H9 (cell line): ENCODE data around the gene ODC1. TPM values are rescaled to one million over a fixed set of nuclear protein-coding genes. Genes with fewer than 3 reads are reported as not detected.
A peak's percentile ranks its signal among the peaks of the same experiment; 100 is the strongest.

Source experiments
- DNase-seq: peaks from one replicate; pipeline ENCODE4 v3.0.0-alpha.2; 2017
- H2AFZ ChIP-seq: one replicate; pipeline ENCODE4 v1.6.1; 2013; ENCODE audit warnings: mild to moderate bottlenecking, low read length, control low read depth, moderate library complexity
- H2AK5ac ChIP-seq: 2 replicates; pipeline ENCODE4 v1.6.1; 2013; ENCODE audit warnings: low read length, control low read depth, mixed read lengths; ENCODE audit not compliant: insufficient read length
- H2BK120ac ChIP-seq: one replicate; pipeline ENCODE4 v1.6.1; 2013; ENCODE audit warnings: low read depth, mild to moderate bottlenecking, low read length, control low read depth, inconsistent platforms; ENCODE audit not compliant: poor library complexity, severe bottlenecking
- H2BK12ac ChIP-seq: 2 replicates; pipeline ENCODE4 v1.6.1; 2013; ENCODE audit warnings: low read length, control low read depth, mixed read lengths, low read depth; ENCODE audit not compliant: insufficient read length
- H2BK15ac ChIP-seq: 2 replicates; pipeline ENCODE4 v1.6.1; 2013; ENCODE audit warnings: low read depth, low read length, control low read depth
- H2BK20ac ChIP-seq: one replicate; pipeline ENCODE4 v1.6.1; 2013; ENCODE audit warnings: low read depth, mild to moderate bottlenecking, low read length, control low read depth, inconsistent platforms; ENCODE audit not compliant: poor library complexity, severe bottlenecking
- H2BK5ac ChIP-seq: 2 replicates; pipeline ENCODE4 v1.6.1; 2013; ENCODE audit warnings: low read length, control low read depth, mixed read lengths; ENCODE audit not compliant: insufficient read length
- H3K14ac ChIP-seq: 2 replicates; pipeline ENCODE4 v1.6.1; 2013; ENCODE audit warnings: low read length, control low read depth; ENCODE audit not compliant: insufficient read depth
- H3K18ac ChIP-seq: 2 replicates; pipeline ENCODE4 v1.6.1; 2013; ENCODE audit warnings: low read depth, mild to moderate bottlenecking, mixed read lengths, low read length, control low read depth; ENCODE audit not compliant: insufficient read length
- H3K23ac ChIP-seq: 2 replicates; pipeline ENCODE4 v1.6.1; 2013; ENCODE audit warnings: low read length, control low read depth, mixed read lengths, low read depth; ENCODE audit not compliant: insufficient read length
- H3K23me2 ChIP-seq: 2 replicates; pipeline ENCODE4 v1.6.1; 2013; ENCODE audit warnings: low read depth, mild to moderate bottlenecking, mixed read lengths, low read length, control low read depth; ENCODE audit not compliant: insufficient read length, poor library complexity, severe bottlenecking
- H3K27ac ChIP-seq: 2 replicates; pipeline ENCODE4 v1.5.1; 2013; ENCODE audit warnings: low read length, control low read depth, mixed read lengths, low read depth; ENCODE audit not compliant: insufficient read length
- H3K27me3 ChIP-seq: 2 replicates; pipeline ENCODE4 v1.6.1; 2013; ENCODE audit warnings: low read length, control low read depth, inconsistent platforms; ENCODE audit not compliant: insufficient read depth
- H3K4ac ChIP-seq: 2 replicates; pipeline ENCODE4 v1.6.1; 2013; ENCODE audit warnings: low read depth, mild to moderate bottlenecking, control low read depth, inconsistent platforms, low read length, moderate library complexity
- H3K4me1 ChIP-seq: 2 replicates; pipeline ENCODE4 v1.6.1; 2013; ENCODE audit warnings: low read length, control low read depth, inconsistent platforms; ENCODE audit not compliant: insufficient read depth
- H3K4me2 ChIP-seq: 2 replicates; pipeline ENCODE4 v1.6.1; 2013; ENCODE audit warnings: low read length, control low read depth, mixed read lengths; ENCODE audit not compliant: insufficient read length, insufficient read depth
- H3K56ac ChIP-seq: 2 replicates; pipeline ENCODE4 v1.6.1; 2013; ENCODE audit warnings: low read depth, mild to moderate bottlenecking, mixed read lengths, low read length, control low read depth; ENCODE audit not compliant: insufficient read length
- H3K79me1 ChIP-seq: 2 replicates; pipeline ENCODE4 v1.6.1; 2013; ENCODE audit warnings: low read depth, mild to moderate bottlenecking, moderate library complexity, low read length, control low read depth, inconsistent platforms; ENCODE audit not compliant: insufficient read depth, poor library complexity, severe bottlenecking
- H3K79me2 ChIP-seq: 2 replicates; pipeline ENCODE4 v1.6.1; 2013; ENCODE audit warnings: low read length, control low read depth, inconsistent platforms; ENCODE audit not compliant: insufficient read depth
- H3K9ac ChIP-seq: 2 replicates; pipeline ENCODE4 v1.6.1; 2013; ENCODE audit warnings: low read length, control low read depth, mixed read lengths; ENCODE audit not compliant: insufficient read length; ENCODE audit errors: extremely low read depth
- H3K9me3 ChIP-seq: one replicate; pipeline ENCODE4 v1.6.1; 2013; ENCODE audit warnings: low read depth, low read length, inconsistent platforms; ENCODE audit not compliant: control insufficient read depth
- H3T11ph ChIP-seq: one replicate; pipeline ENCODE4 v1.6.1; 2013; ENCODE audit warnings: mild to moderate bottlenecking, low read length, control low read depth, inconsistent platforms
- H4K20me1 ChIP-seq: one replicate; pipeline ENCODE4 v1.6.1; 2013; ENCODE audit not compliant: control insufficient read depth, insufficient read length, insufficient read depth
- H4K5ac ChIP-seq: 2 replicates; pipeline ENCODE4 v1.6.1; 2013; ENCODE audit warnings: low read depth, mild to moderate bottlenecking, mixed read lengths, low read length, control low read depth; ENCODE audit not compliant: insufficient read length
- H4K8ac ChIP-seq: replicated peaks from 2 replicates; pipeline ENCODE4 v1.6.1; 2013; ENCODE audit warnings: low read length, control low read depth, mixed read lengths, low read depth; ENCODE audit not compliant: insufficient read length
- H4K91ac ChIP-seq: 2 replicates; pipeline ENCODE4 v1.6.1; 2013; ENCODE audit warnings: low read depth, mild to moderate bottlenecking, moderate library complexity, mixed read lengths, low read length, control low read depth; ENCODE audit not compliant: insufficient read length
- H3K27ac Mint-ChIP-seq, 3 experiments: 2 replicates in 2 of 3; 3 replicates in 1 of 3; pipeline ENCODE4 v1.8.0; 2020 to 2021; ENCODE audit warnings: mixed read lengths in 3 of 3, mild to moderate bottlenecking in 1 of 3, moderate library complexity in 1 of 3
- H3K27me3 Mint-ChIP-seq: 2 replicates; pipeline ENCODE4 v1.8.0; 2021; ENCODE audit warnings: low read depth, mild to moderate bottlenecking, moderate library complexity, mixed read lengths
- H3K36me3 Mint-ChIP-seq, 3 experiments: 2 replicates in 2 of 3; 3 replicates in 1 of 3; pipeline ENCODE4 v1.8.0; 2020 to 2021; ENCODE audit warnings: low read depth in 3 of 3, mixed read lengths in 3 of 3; ENCODE audit not compliant: insufficient read depth in 1 of 3
- H3K4me1 Mint-ChIP-seq, 2 experiments: 2 replicates each; pipeline ENCODE4 v1.8.0; 2020; ENCODE audit warnings: mixed read lengths in 2 of 2
- H3K4me3 Mint-ChIP-seq, 2 experiments: 2 replicates in 1 of 2; 3 replicates in 1 of 2; pipeline ENCODE4 v1.8.0; 2020 to 2021; ENCODE audit warnings: mild to moderate bottlenecking in 2 of 2, mixed read lengths in 2 of 2, moderate library complexity in 1 of 2
- H3K9me3 Mint-ChIP-seq, 2 experiments: 2 replicates in 1 of 2; 3 replicates in 1 of 2; pipeline ENCODE4 v1.8.0; 2020; ENCODE audit warnings: mild to moderate bottlenecking in 2 of 2, mixed read lengths in 2 of 2, moderate library complexity in 1 of 2
- CTCF ChIP-seq: fragments of 200-600 bp; sonication (generic); conservative IDR thresholded peaks from 3 replicates; pipeline ENCODE4 v1.8.0; 2021; ENCODE audit warnings: antibody characterized with exemption, mild to moderate bottlenecking
- WGBS: extraction: QIAGEN DNeasy Blood & Tissue Kit; methylation state at CpG from one replicate; pipeline ENCODE4 v1.1.7; 2013; ENCODE audit warnings: missing lambda C conversion rate, low lambda C conversion rate, mixed read lengths; ENCODE audit not compliant: insufficient read length; ENCODE audit errors: extremely low coverage; 5-methylcytosine and 5-hydroxymethylcytosine counted together
- total RNA-seq: library from RNA; stranded (reverse); gene quantifications from 2 replicates; pipeline ENCODE4 v1.2.1, GENCODE V29; 2021

ODC1 gene
- total RNA-seq, 1 experiment from 2014 or later, result 48.3 TPM

GRCh38 chr2:10447300-10447894, 730 bp downstream of the ODC1 start:
- Histone ChIP-seq H2BK5ac (no peak overlapping the region), H3K27ac (no peak overlapping the region), H3K9me3 (no peaks in the 10 kb centered on the region), H2BK12ac (no peak overlapping the region), H3K4me1 (no peaks in the 10 kb centered on the region; the same call in 1 of the 2 replicates), H3K79me2 (peaks cover 4% of the 10 kb centered on the region; the same call in 1 of the 2 replicates), H2AFZ (no peak overlapping the region), H3K4me2 (peak overlapping the region; percentile 71), H4K5ac (no peak overlapping the region), H3T11ph (no peak overlapping the region), H3K27me3 (peaks cover 3% of the 10 kb centered on the region; the same call in 1 of the 2 replicates), H3K14ac (peak overlapping the region; percentile 57; the same call in 1 of the 2 replicates), H2BK20ac (no peak overlapping the region), H3K4ac (no peak overlapping the region), H2BK120ac (no peak overlapping the region), H3K79me1 (no peaks in the 10 kb centered on the region), H2AK5ac (no peak overlapping the region), H4K8ac (no peak overlapping the region), H4K91ac (no peak overlapping the region), H3K56ac (no peak overlapping the region), H2BK15ac (no peak overlapping the region; the same call in 1 of the 2 replicates), H3K23ac (no peak overlapping the region), H3K18ac (no peak overlapping the region), H3K9ac (peak overlapping the region; percentile 16), H4K20me1 (no peaks in the 10 kb centered on the region), H3K23me2 (peaks cover 8% of the 10 kb centered on the region)
- peaks cover 22% of the 10 kb centered on the region for H3K27me3 Mint-ChIP-seq
- peaks cover 20 to 27% (median 21%) of the 10 kb centered on the region in 3 experiments for H3K36me3 Mint-ChIP-seq
- no peaks in the 10 kb centered on the region for H3K9me3 Mint-ChIP-seq
- peak overlapping the region in 1 of 3 experiments; percentile 74; a peak in 2 of 7 replicates for H3K27ac Mint-ChIP-seq
- DNase-seq, result no peak
- peak overlapping the region; percentile 63 to 89 for H3K4me3 Mint-ChIP-seq
- H3K4me1 Mint-ChIP-seq, result peaks cover 14 to 22% of the 10 kb centered on the region in 2 experiments
- peak; percentile 13; the same call in 1 of the 3 replicates for TF ChIP-seq CTCF
- no CpG with 5 or more reads among the region's 32 CpGs for WGBS
